LNCAP (cell line): ENCODE data around the gene FAAP100.

Experiments used
- CTCF ChIP-seq: fragments of 450-650 bp; IDR thresholded peaks from 2 replicates; pipeline ENCODE4 v1.5.1; 2017; ENCODE audit warnings: mild to moderate bottlenecking

Gene FAAP100

GRCh38 chr17:81511554-81511803 is 40.7 kb downstream of the FAAP100 start:
- no peak for TF ChIP-seq CTCF

GRCh38 chr17:81510785-81511553 is 41.2 kb downstream of the FAAP100 start:
- TF ChIP-seq CTCF, result no peak

GRCh38 chr17:81509972-81510784 is 42.0 kb downstream of the FAAP100 start:
- TF ChIP-seq CTCF, result no peak

GRCh38 chr17:81509207-81509971 is 42.8 kb downstream of the FAAP100 start:
- no peak for TF ChIP-seq CTCF

- TF ChIP-seq CTCF, result no peak
Observed at GRCh38 chr17:81508639-81509206, 43.4 kb downstream of the FAAP100 start.

- TF ChIP-seq CTCF, result no peak
Observed at GRCh38 chr17:81503619-81504018, 48.5 kb downstream of the FAAP100 start.

- no peak for TF ChIP-seq CTCF
Observed at GRCh38 chr17:81502471-81503017, 49.6 kb downstream of the FAAP100 start.
